22Rv1 (cell line): ENCODE data around the gene SUDS3.

Experiments
- H3K27ac ChIP-seq: fragments of 450-650 bp; 2 replicates; pipeline ENCODE4 v1.5.1; 2017
- ZFX ChIP-seq: fragments of 450-650 bp; IDR thresholded peaks from 2 replicates; pipeline ENCODE4 v1.6.1; 2017; ENCODE audit warnings: antibody characterized with exemption, borderline replicate concordance
- TF ChIP-seq, protein P1 (sequence below): fragments of 450-650 bp; IDR thresholded peaks from 2 replicates; pipeline ENCODE4 v1.5.1; 2017; ENCODE audit warnings: mild to moderate bottlenecking

The SUDS3 gene

DNA sequence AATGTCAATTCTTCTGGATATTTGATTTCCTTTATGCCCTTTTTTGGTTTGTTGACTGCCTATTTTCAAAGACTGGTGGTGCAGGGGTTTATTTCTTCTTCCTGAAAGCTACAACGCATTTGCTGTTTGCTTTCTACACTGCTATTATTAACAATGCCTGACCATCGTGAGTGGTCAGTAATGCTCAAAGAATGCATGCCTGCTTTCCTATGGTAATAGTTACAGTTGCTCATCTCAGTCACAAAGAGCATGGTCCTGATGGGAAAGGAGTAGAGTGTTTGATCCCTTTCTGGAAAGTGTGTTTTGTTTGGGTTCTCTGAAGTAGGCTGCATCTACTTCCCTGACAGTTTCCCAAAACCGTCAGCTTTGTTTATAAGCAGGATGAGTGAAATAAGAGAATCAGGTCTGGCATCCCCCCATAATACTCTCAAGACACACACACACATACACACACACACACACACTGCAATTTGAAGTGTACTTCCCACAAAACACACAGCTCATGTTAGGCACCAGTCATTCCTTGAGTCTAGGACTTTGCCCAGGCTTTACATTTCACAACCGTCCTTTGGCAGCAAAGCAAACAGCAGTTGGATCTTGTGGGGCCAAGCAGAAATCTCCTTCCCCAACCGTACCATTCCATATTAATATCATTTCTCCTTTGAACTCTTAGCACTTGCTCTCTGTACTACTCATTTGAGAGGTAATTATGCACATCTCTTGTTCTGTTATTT lies 56.6 kb downstream of the SUDS3 start:
- TF ChIP-seq, protein P1, sequence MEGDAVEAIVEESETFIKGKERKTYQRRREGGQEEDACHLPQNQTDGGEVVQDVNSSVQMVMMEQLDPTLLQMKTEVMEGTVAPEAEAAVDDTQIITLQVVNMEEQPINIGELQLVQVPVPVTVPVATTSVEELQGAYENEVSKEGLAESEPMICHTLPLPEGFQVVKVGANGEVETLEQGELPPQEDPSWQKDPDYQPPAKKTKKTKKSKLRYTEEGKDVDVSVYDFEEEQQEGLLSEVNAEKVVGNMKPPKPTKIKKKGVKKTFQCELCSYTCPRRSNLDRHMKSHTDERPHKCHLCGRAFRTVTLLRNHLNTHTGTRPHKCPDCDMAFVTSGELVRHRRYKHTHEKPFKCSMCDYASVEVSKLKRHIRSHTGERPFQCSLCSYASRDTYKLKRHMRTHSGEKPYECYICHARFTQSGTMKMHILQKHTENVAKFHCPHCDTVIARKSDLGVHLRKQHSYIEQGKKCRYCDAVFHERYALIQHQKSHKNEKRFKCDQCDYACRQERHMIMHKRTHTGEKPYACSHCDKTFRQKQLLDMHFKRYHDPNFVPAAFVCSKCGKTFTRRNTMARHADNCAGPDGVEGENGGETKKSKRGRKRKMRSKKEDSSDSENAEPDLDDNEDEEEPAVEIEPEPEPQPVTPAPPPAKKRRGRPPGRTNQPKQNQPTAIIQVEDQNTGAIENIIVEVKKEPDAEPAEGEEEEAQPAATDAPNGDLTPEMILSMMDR = no peak
- no peak for TF ChIP-seq ZFX
- H3K27ac ChIP-seq = peak overlapping the region; percentile 40

DNA sequence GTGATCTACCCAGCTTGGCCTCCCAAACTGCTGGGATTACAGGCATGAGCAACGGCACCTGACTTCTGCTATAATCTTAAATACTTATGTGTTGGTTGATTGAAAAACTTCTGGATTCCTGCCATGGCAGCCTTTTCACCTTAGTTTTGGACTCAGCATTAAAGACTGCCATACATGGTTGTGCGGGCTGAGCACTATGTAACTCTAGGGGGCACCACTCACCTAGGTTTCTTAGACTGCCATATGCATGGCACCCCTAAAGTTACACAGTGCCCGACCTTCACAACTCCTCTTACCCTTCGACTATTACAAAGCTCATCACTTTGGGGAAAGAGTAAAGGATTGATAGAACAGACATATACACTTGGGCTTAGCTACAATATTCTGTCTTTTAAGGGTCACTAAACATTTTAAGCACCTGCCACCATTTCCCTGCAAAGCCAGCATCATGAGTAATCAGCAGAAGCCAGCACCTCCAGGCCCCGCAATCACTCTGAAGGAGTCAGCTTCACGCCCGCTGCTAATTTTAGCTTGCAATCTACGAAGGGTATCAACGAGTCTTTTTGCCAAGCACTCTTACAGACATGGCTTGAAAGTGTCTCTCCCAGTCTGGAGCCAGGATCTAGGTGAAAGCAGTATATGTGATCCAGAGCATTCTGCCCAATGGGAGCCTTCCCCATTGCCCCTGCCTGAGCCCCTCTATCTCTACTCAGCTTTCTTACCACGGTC lies 59.8 kb downstream of the SUDS3 start:
- H3K27ac ChIP-seq = no peak overlapping the region
- TF ChIP-seq, protein P1 = no peak
- no peak for TF ChIP-seq ZFX

DNA sequence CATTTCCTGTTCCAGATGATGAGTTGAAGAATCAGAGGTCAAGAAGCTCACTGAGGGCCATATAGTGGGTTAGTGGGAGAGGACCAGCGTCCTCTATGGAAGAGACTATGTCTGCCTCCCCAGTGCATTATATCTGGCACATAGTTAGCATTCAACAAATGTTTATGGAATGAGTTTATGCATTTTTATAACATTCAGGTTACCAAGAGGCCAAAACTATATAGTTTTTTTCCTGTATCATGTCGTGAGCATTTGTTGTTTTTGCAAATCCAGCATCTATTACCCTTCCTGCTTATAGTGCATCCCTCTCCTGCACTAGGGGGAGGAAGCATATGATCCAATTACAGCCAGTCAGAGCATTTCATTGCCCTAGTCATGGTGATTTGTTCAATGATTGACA lies 60.6 kb downstream of the SUDS3 start:
- no peak overlapping the region for H3K27ac ChIP-seq
- TF ChIP-seq ZFX = no peak
- TF ChIP-seq, protein P1 = no peak

DNA sequence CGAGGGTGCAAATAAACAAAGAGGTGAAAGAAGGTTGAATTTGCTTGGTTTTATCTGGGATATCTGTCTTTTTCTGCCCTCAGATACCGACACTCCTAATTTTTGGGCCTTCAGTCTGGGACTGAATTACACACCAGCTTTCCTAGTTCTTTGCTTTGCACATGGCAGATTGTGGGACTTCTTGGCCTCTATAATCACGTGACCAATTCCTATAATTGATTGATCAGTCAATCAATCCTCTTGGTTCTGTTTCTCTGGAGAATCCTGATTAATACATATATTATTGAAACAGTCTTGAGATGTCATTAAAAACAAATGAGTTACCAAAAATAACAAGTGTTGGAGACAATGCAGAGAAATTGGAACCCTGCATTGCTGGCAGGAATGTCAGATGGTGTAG lies 62.7 kb downstream of the SUDS3 start:
- no peak for TF ChIP-seq ZFX
- TF ChIP-seq, protein P1 = no peak
- H3K27ac ChIP-seq = no peak overlapping the region

DNA sequence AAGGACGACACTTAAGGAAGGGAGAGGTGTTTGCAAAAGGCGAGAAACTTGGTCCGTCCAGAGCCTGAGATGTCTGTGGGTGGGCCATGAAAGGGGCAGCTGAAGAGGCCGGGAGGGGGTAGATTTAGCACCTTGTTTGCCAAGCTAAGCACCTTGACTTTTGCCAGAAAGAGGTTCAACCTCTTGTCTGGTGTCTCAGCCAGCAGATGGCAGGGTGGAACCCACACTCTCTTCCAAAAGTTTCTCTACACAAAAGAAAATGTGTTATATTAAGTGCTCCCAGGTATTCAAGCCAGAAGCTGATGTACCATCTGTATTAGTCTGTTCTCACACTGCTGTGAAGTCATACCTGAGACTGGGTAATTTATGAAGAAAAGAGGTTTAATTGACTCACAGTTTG lies 69.9 kb downstream of the SUDS3 start:
- no peak overlapping the region for H3K27ac ChIP-seq
- TF ChIP-seq ZFX = no peak
- TF ChIP-seq, protein P1 = no peak

DNA sequence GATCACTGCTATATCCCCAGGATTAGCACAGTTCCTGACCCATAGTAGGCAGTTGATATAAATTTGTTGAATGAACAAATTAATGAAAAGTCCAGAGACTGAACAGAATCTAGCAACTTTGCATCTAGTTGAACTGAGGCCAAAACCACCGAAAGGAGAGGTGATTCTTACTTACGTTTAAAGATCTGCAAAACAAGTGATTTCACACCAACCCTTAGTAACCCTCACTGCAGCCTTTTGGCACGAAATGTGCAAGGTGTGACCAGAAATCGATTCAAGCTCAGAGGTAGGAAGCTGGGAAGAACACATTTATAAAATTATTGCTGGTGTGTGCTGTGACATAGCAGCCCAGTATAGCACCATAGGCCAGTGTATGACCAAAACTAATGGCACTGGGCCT lies 70.8 kb downstream of the SUDS3 start:
- TF ChIP-seq ZFX = no peak
- TF ChIP-seq, protein P1 = no peak
- no peak overlapping the region for H3K27ac ChIP-seq

DNA sequence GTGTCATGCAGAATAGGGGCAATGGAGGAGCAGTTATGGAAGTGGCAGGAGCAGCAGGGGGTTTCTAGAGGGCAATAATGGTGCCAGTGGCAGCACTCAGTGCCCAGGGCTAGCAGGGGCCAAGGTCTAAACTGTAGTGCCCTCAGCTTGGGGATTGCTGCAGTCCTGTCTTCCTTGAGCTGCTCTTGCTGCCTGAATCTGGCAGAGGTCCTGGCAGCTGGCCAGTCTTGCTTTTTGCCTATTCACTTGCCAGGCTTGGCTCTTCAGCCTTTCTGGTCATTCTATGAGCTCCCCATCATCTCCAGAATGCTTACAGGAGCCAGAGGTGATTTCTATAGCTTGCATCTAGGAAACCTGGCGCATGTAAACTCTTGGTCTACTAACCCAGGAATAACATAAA lies 72.0 kb downstream of the SUDS3 start:
- no peak overlapping the region for H3K27ac ChIP-seq

More for the DNA sequence above, 72.0 kb downstream of the SUDS3 start:
- TF ChIP-seq ZFX = no peak
- TF ChIP-seq, protein P1 = no peak
